ENCODE results near the gene HSD3B1.
"Not testable (repeated sequence)": the region's sequence is repeated elsewhere in the genome, so short reads cannot be mapped to it uniquely, and the experiment has no call there.

HSD3B1 gene

GRCh38 chr1:119556423-119556822 is 49.4 kb downstream of the HSD3B1 start:
- DNase-seq, result no peak

GRCh38 chr1:119560402-119560801 is 53.4 kb downstream of the HSD3B1 start:
- not testable (repeated sequence) for DNase-seq

DNA sequence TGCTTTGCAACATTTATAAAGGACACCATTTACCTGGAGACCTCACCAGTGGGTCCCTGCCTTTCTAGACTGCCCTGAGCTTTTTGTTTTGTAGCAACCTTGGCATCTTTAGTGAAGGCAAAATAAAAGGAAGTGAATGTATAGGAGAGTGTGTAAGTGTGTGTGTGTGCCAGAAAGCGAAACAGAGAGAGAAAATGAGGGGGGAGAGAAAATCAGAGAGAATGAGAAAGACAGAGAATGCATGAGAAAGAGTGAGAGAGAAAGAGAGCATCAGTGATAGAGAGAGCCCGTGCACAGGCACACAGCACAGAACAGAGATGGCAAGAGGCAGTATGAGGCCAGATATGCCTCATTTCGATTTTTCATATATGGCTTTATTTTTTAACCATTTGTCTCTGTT is 57.5 kb downstream of the HSD3B1 start:
- DNase-seq, result no peak
